Measurements from ENCODE around the gene ERG.

The ERG gene

DNA sequence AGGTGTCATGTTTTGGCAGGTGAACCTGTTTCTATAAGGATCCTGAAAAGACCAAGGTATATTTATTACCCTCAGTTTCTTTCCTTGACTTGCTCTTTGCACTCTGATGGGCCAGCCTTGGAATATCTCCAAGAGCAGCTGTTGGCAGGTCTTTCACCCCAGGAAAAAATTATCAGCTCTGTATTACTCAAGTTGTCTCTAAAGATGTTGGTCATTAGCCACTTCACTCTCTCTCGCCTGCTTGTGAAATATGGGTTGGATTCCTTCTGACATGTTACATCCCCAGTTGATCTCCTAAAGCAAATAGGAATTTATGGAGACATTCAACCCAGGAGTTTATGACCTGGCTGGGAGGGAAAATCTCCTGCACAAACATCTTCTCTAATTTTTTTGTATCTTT is 155.5 kb downstream of the ERG start:
- TF ChIP-seq GABPA (IDR thresholded peaks at IDR 0.05; ENCODE audit: low read depth) (no peak), POLR2AphosphoS5 (IDR thresholded peaks at IDR 0.05; ENCODE audit: low read depth) (no peak), SPI1 (IDR thresholded peaks at IDR 0.05; ENCODE audit: borderline replicate concordance, low read depth) (no peak)
- TF ChIP-seq, protein P1, sequence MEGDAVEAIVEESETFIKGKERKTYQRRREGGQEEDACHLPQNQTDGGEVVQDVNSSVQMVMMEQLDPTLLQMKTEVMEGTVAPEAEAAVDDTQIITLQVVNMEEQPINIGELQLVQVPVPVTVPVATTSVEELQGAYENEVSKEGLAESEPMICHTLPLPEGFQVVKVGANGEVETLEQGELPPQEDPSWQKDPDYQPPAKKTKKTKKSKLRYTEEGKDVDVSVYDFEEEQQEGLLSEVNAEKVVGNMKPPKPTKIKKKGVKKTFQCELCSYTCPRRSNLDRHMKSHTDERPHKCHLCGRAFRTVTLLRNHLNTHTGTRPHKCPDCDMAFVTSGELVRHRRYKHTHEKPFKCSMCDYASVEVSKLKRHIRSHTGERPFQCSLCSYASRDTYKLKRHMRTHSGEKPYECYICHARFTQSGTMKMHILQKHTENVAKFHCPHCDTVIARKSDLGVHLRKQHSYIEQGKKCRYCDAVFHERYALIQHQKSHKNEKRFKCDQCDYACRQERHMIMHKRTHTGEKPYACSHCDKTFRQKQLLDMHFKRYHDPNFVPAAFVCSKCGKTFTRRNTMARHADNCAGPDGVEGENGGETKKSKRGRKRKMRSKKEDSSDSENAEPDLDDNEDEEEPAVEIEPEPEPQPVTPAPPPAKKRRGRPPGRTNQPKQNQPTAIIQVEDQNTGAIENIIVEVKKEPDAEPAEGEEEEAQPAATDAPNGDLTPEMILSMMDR (IDR thresholded peaks at IDR 0.05; ENCODE audit: insufficient read depth, low read length) = no peak
- TF ChIP-seq, protein P2, sequence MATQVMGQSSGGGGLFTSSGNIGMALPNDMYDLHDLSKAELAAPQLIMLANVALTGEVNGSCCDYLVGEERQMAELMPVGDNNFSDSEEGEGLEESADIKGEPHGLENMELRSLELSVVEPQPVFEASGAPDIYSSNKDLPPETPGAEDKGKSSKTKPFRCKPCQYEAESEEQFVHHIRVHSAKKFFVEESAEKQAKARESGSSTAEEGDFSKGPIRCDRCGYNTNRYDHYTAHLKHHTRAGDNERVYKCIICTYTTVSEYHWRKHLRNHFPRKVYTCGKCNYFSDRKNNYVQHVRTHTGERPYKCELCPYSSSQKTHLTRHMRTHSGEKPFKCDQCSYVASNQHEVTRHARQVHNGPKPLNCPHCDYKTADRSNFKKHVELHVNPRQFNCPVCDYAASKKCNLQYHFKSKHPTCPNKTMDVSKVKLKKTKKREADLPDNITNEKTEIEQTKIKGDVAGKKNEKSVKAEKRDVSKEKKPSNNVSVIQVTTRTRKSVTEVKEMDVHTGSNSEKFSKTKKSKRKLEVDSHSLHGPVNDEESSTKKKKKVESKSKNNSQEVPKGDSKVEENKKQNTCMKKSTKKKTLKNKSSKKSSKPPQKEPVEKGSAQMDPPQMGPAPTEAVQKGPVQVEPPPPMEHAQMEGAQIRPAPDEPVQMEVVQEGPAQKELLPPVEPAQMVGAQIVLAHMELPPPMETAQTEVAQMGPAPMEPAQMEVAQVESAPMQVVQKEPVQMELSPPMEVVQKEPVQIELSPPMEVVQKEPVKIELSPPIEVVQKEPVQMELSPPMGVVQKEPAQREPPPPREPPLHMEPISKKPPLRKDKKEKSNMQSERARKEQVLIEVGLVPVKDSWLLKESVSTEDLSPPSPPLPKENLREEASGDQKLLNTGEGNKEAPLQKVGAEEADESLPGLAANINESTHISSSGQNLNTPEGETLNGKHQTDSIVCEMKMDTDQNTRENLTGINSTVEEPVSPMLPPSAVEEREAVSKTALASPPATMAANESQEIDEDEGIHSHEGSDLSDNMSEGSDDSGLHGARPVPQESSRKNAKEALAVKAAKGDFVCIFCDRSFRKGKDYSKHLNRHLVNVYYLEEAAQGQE (IDR thresholded peaks at IDR 0.05; ENCODE audit: insufficient replicate concordance, low read depth) = no peak
- H3K4me3 ChIP-seq (replicated peaks; ENCODE audit: insufficient read depth, low read length) = no peak overlapping the region
- DNase-seq (ENCODE audit: low read depth in 1 of 2, low spot score in 1 of 2) = no peak
- H3K27ac ChIP-seq (replicated peaks) = no peak overlapping the region
- H3K27me3 ChIP-seq (ENCODE audit: insufficient read depth, poor library complexity, severe bottlenecking) = no peaks in the 10 kb centered on the region

DNA sequence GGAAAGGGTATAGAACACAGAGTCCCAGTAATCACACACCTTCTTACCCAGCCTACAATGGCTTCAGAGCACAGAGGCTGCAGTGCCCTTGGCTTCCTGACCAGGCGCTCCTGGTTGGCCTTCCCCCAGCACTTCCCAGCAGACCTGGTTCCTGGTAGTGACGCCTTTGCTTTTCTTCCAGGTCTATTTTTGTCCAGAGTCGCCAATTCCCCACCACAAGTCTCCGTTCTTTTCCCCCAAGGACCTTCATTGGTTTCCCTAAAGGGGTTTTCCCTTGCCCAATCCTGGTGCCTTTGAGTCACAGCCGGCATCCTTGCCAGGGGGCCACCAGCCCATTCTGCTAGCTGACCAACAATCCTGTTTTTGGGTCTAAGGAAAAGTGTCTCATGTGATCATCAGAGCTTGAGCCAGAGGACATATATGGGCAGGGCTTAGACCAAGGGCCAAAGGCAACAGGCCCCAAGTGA is 156.7 kb downstream of the ERG start:
- TF ChIP-seq SPI1 (IDR thresholded peaks at IDR 0.05; ENCODE audit: borderline replicate concordance, low read depth) = no peak
- TF ChIP-seq, protein P2 (IDR thresholded peaks at IDR 0.05; ENCODE audit: insufficient replicate concordance, low read depth) = no peak
- no peak for DNase-seq (ENCODE audit: low read depth in 1 of 2, low spot score in 1 of 2)

DNA sequence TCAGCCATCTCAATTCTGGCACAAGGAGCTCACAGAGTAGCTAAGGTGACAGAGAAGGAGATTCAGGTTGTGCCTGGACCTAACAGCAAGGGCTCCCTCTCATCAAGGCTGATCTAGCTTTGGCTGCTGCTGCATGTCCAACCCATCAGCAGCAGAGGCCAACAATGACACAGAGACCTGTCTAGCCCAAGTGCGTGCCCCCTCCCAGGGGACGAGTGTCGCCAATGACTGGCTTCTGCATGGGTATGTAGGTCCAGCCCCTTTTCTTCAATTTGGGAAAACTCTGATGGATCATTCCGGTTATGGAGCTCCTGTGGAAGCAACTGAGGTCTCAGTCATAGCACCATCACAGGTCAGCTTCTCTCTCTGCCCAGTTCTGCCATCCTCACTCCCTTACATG is 158.1 kb downstream of the ERG start:
- no peak for DNase-seq (ENCODE audit: low read depth in 1 of 2, low spot score in 1 of 2)
- no peaks in the 10 kb centered on the region for H3K27me3 ChIP-seq (ENCODE audit: insufficient read depth, poor library complexity, severe bottlenecking)
- H3K4me3 ChIP-seq (replicated peaks; ENCODE audit: insufficient read depth, low read length) = no peak overlapping the region
- no peak overlapping the region for H3K27ac ChIP-seq (replicated peaks)
- TF ChIP-seq, protein P1 (IDR thresholded peaks at IDR 0.05; ENCODE audit: insufficient read depth, low read length) = no peak
- TF ChIP-seq, protein P2 (IDR thresholded peaks at IDR 0.05; ENCODE audit: insufficient replicate concordance, low read depth) = no peak
- TF ChIP-seq GABPA (IDR thresholded peaks at IDR 0.05; ENCODE audit: low read depth) (no peak), POLR2AphosphoS5 (IDR thresholded peaks at IDR 0.05; ENCODE audit: low read depth) (no peak), SPI1 (IDR thresholded peaks at IDR 0.05; ENCODE audit: borderline replicate concordance, low read depth) (no peak)

More for the DNA sequence above, 156.7 kb downstream of the ERG start:
- H3K27me3 ChIP-seq (ENCODE audit: insufficient read depth, poor library complexity, severe bottlenecking) = no peaks in the 10 kb centered on the region
- H3K4me3 ChIP-seq (replicated peaks; ENCODE audit: insufficient read depth, low read length) = no peak overlapping the region
- H3K27ac ChIP-seq (replicated peaks) = no peak overlapping the region

Measured in HL-60 (cell line).